ENCODE results near the gene SLC7A8. TPM values are rescaled to one million over a fixed set of nuclear protein-coding genes. Genes with fewer than 3 reads are reported as not detected.

Gene SLC7A8
- total RNA-seq, 1 donor from 2014 or later: 36.8 TPM

- no peak overlapping the region for H3K27ac ChIP-seq
Observed at GRCh38 chr14:23148591-23149249, 34.7 kb downstream of the SLC7A8 start.

GRCh38 chr14:23147676-23148075, 35.8 kb downstream of the SLC7A8 start:
- ATAC-seq (peak in 1 of 2 donors; percentile 3), DNase-seq (no peak)
- no peak for TF ChIP-seq CTCF (IDR thresholded peaks at IDR 0.05)
- Histone ChIP-seq H3K9me3 (no peaks in the 10 kb centered on the region), H3K36me3 (peaks cover under 1% of the 10 kb centered on the region), H3K4me1 (peaks cover 2% of the 10 kb centered on the region), H3K4me3 (no peak overlapping the region), H3K27ac (no peak overlapping the region), H3K27me3 (ENCODE audit: low read depth) (no peaks in the 10 kb centered on the region)
- intact Hi-C loops (cut with DNase I): no loop called here

More at GRCh38 chr14:23148591-23149249, 34.7 kb downstream of the SLC7A8 start:
- intact Hi-C loops (cut with DNase I): no loop called here
- ATAC-seq (no peak), DNase-seq (no peak)
- no peak for TF ChIP-seq CTCF (IDR thresholded peaks at IDR 0.05)
- H3K36me3 ChIP-seq: no peaks in the 10 kb centered on the region
- H3K4me3 ChIP-seq: no peak overlapping the region
- H3K27me3 ChIP-seq (ENCODE audit: low read depth): no peaks in the 10 kb centered on the region
- peaks cover 10% of the 10 kb centered on the region for H3K4me1 ChIP-seq
- no peaks in the 10 kb centered on the region for H3K9me3 ChIP-seq

- intact Hi-C loops (cut with DNase I): no loop called here
- Histone ChIP-seq H3K36me3 (peaks cover 4% of the 10 kb centered on the region), H3K4me3 (no peak overlapping the region), H3K9me3 (no peaks in the 10 kb centered on the region), H3K4me1 (peaks cover 8% of the 10 kb centered on the region), H3K27me3 (ENCODE audit: low read depth) (no peaks in the 10 kb centered on the region), H3K27ac (no peak overlapping the region)
- DNase-seq (no peak), ATAC-seq (no peak)
- no peak for TF ChIP-seq CTCF (IDR thresholded peaks at IDR 0.05)
Observed at GRCh38 chr14:23146980-23147379, 36.5 kb downstream of the SLC7A8 start.

- intact Hi-C loops (cut with DNase I): no loop called here
- TF ChIP-seq CTCF (IDR thresholded peaks at IDR 0.05): no peak
- DNase-seq: no peak
Observed at GRCh38 chr14:23146351-23146910, 37.0 kb downstream of the SLC7A8 start.

GRCh38 chr14:23145794-23146350, 37.6 kb downstream of the SLC7A8 start:
- intact Hi-C loops (cut with DNase I): no loop called here
- Histone ChIP-seq H3K4me3 (no peak overlapping the region), H3K36me3 (peaks cover 4% of the 10 kb centered on the region), H3K4me1 (peaks cover 8% of the 10 kb centered on the region), H3K27me3 (ENCODE audit: low read depth) (no peaks in the 10 kb centered on the region), H3K27ac (no peak overlapping the region), H3K9me3 (no peaks in the 10 kb centered on the region)
- ATAC-seq (peak; percentile 52 to 67), DNase-seq (no peak)
- no peak for TF ChIP-seq CTCF (IDR thresholded peaks at IDR 0.05)

More at GRCh38 chr14:23146351-23146910, 37.0 kb downstream of the SLC7A8 start:
- H3K27ac ChIP-seq: no peak overlapping the region
- H3K4me3 ChIP-seq: no peak overlapping the region
- no peak for ATAC-seq
- peaks cover 4% of the 10 kb centered on the region for H3K36me3 ChIP-seq
- peaks cover 8% of the 10 kb centered on the region for H3K4me1 ChIP-seq
- no peaks in the 10 kb centered on the region for H3K27me3 ChIP-seq (ENCODE audit: low read depth)
- H3K9me3 ChIP-seq: no peaks in the 10 kb centered on the region

Measured in lower lobe of right lung (tissue), 2 donors.